Measurements from ENCODE around the gene DGLUCY. TPM values are rescaled to one million over a fixed set of nuclear protein-coding genes. Genes with fewer than 3 reads are reported as not detected.

Gene DGLUCY
- total RNA-seq, 1 donor = 45.6 TPM

- peak; percentile 18 for DNase-seq (ENCODE audit: insufficient read length, low spot score, missing footprints)
These were observed 15.4 kb downstream of the DGLUCY start for GRCh38 chr14:91129261-91129660.

GRCh38 chr14:91135039-91135438 lies 21.2 kb downstream of the DGLUCY start:
- Histone ChIP-seq H3K4me1 (ENCODE audit: insufficient read depth, low read length) (no peaks in the 10 kb centered on the region), H2AFZ (ENCODE audit: low read length) (no peak overlapping the region), H3K79me2 (ENCODE audit: insufficient read depth, low read length) (no peaks in the 10 kb centered on the region), H3K4me3 (ENCODE audit: insufficient read depth, low read length) (no peak overlapping the region), H4K20me1 (ENCODE audit: insufficient read depth, low read length) (peaks cover 4% of the 10 kb centered on the region), H3K4me2 (ENCODE audit: insufficient read depth, low read length) (no peak overlapping the region), H3K36me3 (ENCODE audit: insufficient read depth, low read length) (no peaks in the 10 kb centered on the region), H3K9me3 (ENCODE audit: low read depth, low read length) (no peaks in the 10 kb centered on the region), H3K27me3 (ENCODE audit: insufficient read depth, low read length) (no peaks in the 10 kb centered on the region), H3K27ac (ENCODE audit: low read depth, low read length) (no peak overlapping the region)
- DNase-seq (ENCODE audit: insufficient read length, low spot score, missing footprints) = no peak
- TF ChIP-seq CTCF (IDR thresholded peaks at IDR 0.05; ENCODE audit: extremely low read depth, low read depth, low read length) = no peak

More at GRCh38 chr14:91129261-91129660, 15.4 kb downstream of the DGLUCY start:
- Histone ChIP-seq H3K27me3 (ENCODE audit: insufficient read depth, low read length) (no peaks in the 10 kb centered on the region), H3K27ac (ENCODE audit: low read depth, low read length) (no peak overlapping the region), H3K4me3 (ENCODE audit: insufficient read depth, low read length) (no peak overlapping the region), H3K4me1 (ENCODE audit: insufficient read depth, low read length) (no peaks in the 10 kb centered on the region), H3K79me2 (ENCODE audit: insufficient read depth, low read length) (peaks cover 2% of the 10 kb centered on the region), H3K36me3 (ENCODE audit: insufficient read depth, low read length) (no peaks in the 10 kb centered on the region), H3K9me3 (ENCODE audit: low read depth, low read length) (no peaks in the 10 kb centered on the region), H2AFZ (ENCODE audit: low read length) (no peak overlapping the region), H4K20me1 (ENCODE audit: insufficient read depth, low read length) (peaks cover under 1% of the 10 kb centered on the region), H3K4me2 (ENCODE audit: insufficient read depth, low read length) (no peak overlapping the region)
- no peak for TF ChIP-seq CTCF (IDR thresholded peaks at IDR 0.05; ENCODE audit: extremely low read depth, low read depth, low read length)

GRCh38 chr14:91138511-91139359 lies 24.9 kb downstream of the DGLUCY start:
- H3K27ac ChIP-seq (ENCODE audit: low read depth, low read length) = no peak overlapping the region

More at GRCh38 chr14:91138511-91139359, 24.9 kb downstream of the DGLUCY start:
- no peaks in the 10 kb centered on the region for H3K9me3 ChIP-seq (ENCODE audit: low read depth, low read length)
- no peak overlapping the region for H3K4me3 ChIP-seq (ENCODE audit: insufficient read depth, low read length)
- H3K27me3 ChIP-seq (ENCODE audit: insufficient read depth, low read length) = no peaks in the 10 kb centered on the region
- peaks cover 4% of the 10 kb centered on the region for H4K20me1 ChIP-seq (ENCODE audit: insufficient read depth, low read length)
- H3K4me2 ChIP-seq (ENCODE audit: insufficient read depth, low read length) = no peak overlapping the region
- H2AFZ ChIP-seq (ENCODE audit: low read length) = no peak overlapping the region
- no peaks in the 10 kb centered on the region for H3K36me3 ChIP-seq (ENCODE audit: insufficient read depth, low read length)
- TF ChIP-seq CTCF (IDR thresholded peaks at IDR 0.05; ENCODE audit: extremely low read depth, low read depth, low read length) = peak; percentile 61
- peak; percentile 62 for DNase-seq (ENCODE audit: insufficient read length, low spot score, missing footprints)
- H3K79me2 ChIP-seq (ENCODE audit: insufficient read depth, low read length) = no peaks in the 10 kb centered on the region
- H3K4me1 ChIP-seq (ENCODE audit: insufficient read depth, low read length) = peaks cover 3% of the 10 kb centered on the region

Measured in osteoblast (primary cell).